HepG2 (cell line): ENCODE measurements around the gene WDR5B. TPM values are rescaled to one million over a fixed set of nuclear protein-coding genes. Genes with fewer than 3 reads are reported as not detected.

ENCODE experiments used
- ATF6 ChIP-seq: sonication (generic); formaldehyde crosslinking; conservative IDR thresholded peaks from 2 replicates; pipeline ENCODE4 v1.4.0; 2020; ENCODE audit warnings: missing genetic modification reagents
- HNF4G ChIP-seq, 2 experiments: sonication (generic) in 1 of 2; formaldehyde crosslinking in 1 of 2; IDR thresholded peaks; 2 replicates each; pipeline versions ENCODE4 v1.4.0 to v1.6.1; 2011 to 2020; ENCODE audit warnings: borderline replicate concordance in 2 of 2, low read depth in 2 of 2, mild to moderate bottlenecking in 2 of 2, low read length in 1 of 2, missing genetic modification reagents in 1 of 2, moderate library complexity in 1 of 2
- IKZF5 ChIP-seq: IDR thresholded peaks from 2 replicates; pipeline ENCODE4 v1.6.1; 2018; ENCODE audit warnings: missing genetic modification reagents, mild to moderate bottlenecking, missing compliant biosample characterization
- JUNB ChIP-seq: sonication (generic); formaldehyde crosslinking; IDR thresholded peaks from 2 replicates; pipeline ENCODE4 v1.8.0; 2022; ENCODE audit warnings: missing genetic modification reagents, mild to moderate bottlenecking, borderline replicate concordance
- MNT ChIP-seq: fragments of 450-650 bp; IDR thresholded peaks from 2 replicates; pipeline ENCODE4 v1.6.1; 2016
- MTERF4 ChIP-seq: sonication (generic); formaldehyde crosslinking; IDR thresholded peaks from 2 replicates; pipeline ENCODE4 v1.8.0; 2023; ENCODE audit warnings: mild to moderate bottlenecking, missing genetic modification reagents
- NFIC ChIP-seq: IDR thresholded peaks from 2 replicates; pipeline ENCODE4 v1.6.1; 2012; ENCODE audit warnings: mild to moderate bottlenecking, low read length, inconsistent platforms
- PITX1 ChIP-seq: sonication (generic); formaldehyde crosslinking; IDR thresholded peaks from 2 replicates; pipeline ENCODE4 v1.5.1; 2020; ENCODE audit warnings: mild to moderate bottlenecking, missing genetic modification reagents
- SALL2 ChIP-seq: sonication (generic); formaldehyde crosslinking; IDR thresholded peaks from 2 replicates; pipeline ENCODE4 v1.8.1; 2023; ENCODE audit warnings: mild to moderate bottlenecking, missing genetic modification reagents, inconsistent platforms
- SUZ12 ChIP-seq: fragments of 150-350 bp; IDR thresholded peaks from 2 replicates; pipeline ENCODE4 v1.6.1; 2014; ENCODE audit warnings: low read depth, low read length
- ZBTB26 ChIP-seq: IDR thresholded peaks from 2 replicates; pipeline ENCODE4 v1.6.1; 2016; ENCODE audit warnings: missing compliant biosample characterization, missing genetic modification reagents, borderline replicate concordance
- ZFP37 ChIP-seq: sonication (generic); formaldehyde crosslinking; IDR thresholded peaks from 2 replicates; pipeline ENCODE4 v1.4.0; 2020; ENCODE audit warnings: missing genetic modification reagents, borderline replicate concordance
- ZNF12 ChIP-seq: sonication (generic); formaldehyde crosslinking; IDR thresholded peaks from 2 replicates; pipeline ENCODE4 v1.5.0; 2020; ENCODE audit warnings: missing genetic modification reagents
- ZNF441 ChIP-seq: sonication (generic); formaldehyde crosslinking; IDR thresholded peaks from 2 replicates; pipeline ENCODE4 v1.7.0; 2021; ENCODE audit warnings: missing genetic modification reagents, borderline replicate concordance
- ZNF563 ChIP-seq: sonication (generic); formaldehyde crosslinking; IDR thresholded peaks from 2 replicates; pipeline ENCODE4 v1.8.0; 2022; ENCODE audit warnings: mild to moderate bottlenecking, moderate library complexity, missing genetic modification reagents
- ZNF576 ChIP-seq: sonication (generic); formaldehyde crosslinking; IDR thresholded peaks from 2 replicates; pipeline ENCODE4 v1.4.0; 2020; ENCODE audit warnings: mild to moderate bottlenecking, missing genetic modification reagents
- ZNF652 ChIP-seq: IDR thresholded peaks from 2 replicates; pipeline ENCODE4 v1.6.1; 2016; ENCODE audit warnings: low read depth, borderline replicate concordance
- ZNF740 ChIP-seq: sonication (generic); formaldehyde crosslinking; IDR thresholded peaks from 2 replicates; pipeline ENCODE4 v1.4.0; 2020; ENCODE audit warnings: missing genetic modification reagents
- ZNF839 ChIP-seq: sonication (generic); formaldehyde crosslinking; IDR thresholded peaks from 2 replicates; pipeline ENCODE4 v1.4.0; 2020; ENCODE audit warnings: missing genetic modification reagents, mild to moderate bottlenecking, borderline replicate concordance
- ZSCAN30 ChIP-seq: sonication (generic); formaldehyde crosslinking; IDR thresholded peaks from 2 replicates; pipeline ENCODE4 v1.5.0; 2020; ENCODE audit warnings: mild to moderate bottlenecking, missing genetic modification reagents
- polyA plus RNA-seq, 8 experiments: library from polyadenylated mRNA; depleted of rRNA in 3 of 8; stranded (reverse) in 7 of 8; unstranded in 1 of 8; fragments of >200 nt; fragmentation: Illumina TruSeq in 4 of 8; extraction: Trizol in 4 of 8; gene quantifications; 2 replicates each; pipeline versions ENCODE4 v1.2.1 to v1.2.3, GENCODE V29; 2011 to 2016; ENCODE audit warnings: low read depth in 4 of 8, missing spikeins in 1 of 8, mixed read lengths in 1 of 8; ENCODE audit not compliant: insufficient read depth in 1 of 8
- total RNA-seq, 5 experiments: library from RNA; depleted of rRNA; stranded (reverse); fragments of >200 nt; fragmentation: Illumina TruSeq; extraction: Trizol; gene quantifications; 2 replicates each; pipeline ENCODE4 v1.2.3, GENCODE V29; 2016; ENCODE audit warnings: low read depth in 1 of 5

The WDR5B gene
- total and polyA plus RNA-seq, 2 of the 13 experiments (the other 11 are each of a cell fraction or from before 2014, with no cell fraction given), result 2.5 to 3.6 TPM

- TF ChIP-seq PITX1 (CRISPR knock-in tag) (peak; percentile 24; the same call in 1 of the 2 replicates), SALL2 (CRISPR knock-in tag) (no peak; the same call in none of the 2 replicates), ZNF839 (no peak), ZBTB26 (no peak), ZNF740 (CRISPR knock-in tag) (peak; percentile 26; the same call in 1 of the 2 replicates), ZNF563 (CRISPR knock-in tag) (no peak), MNT (peak; percentile 79), HNF4G (IDR thresholded peaks at IDR 0.05; ENCODE audit: borderline replicate concordance, low read depth, low read length) (no peak), HNF4G (CRISPR knock-in tag; IDR thresholded peaks at IDR 0.05; ENCODE audit: borderline replicate concordance, low read depth) (no peak), ZSCAN30 (no peak), SUZ12 (no peak), NFIC (peak; percentile 35; the same call in 1 of the 2 replicates), IKZF5 (peak; percentile 77), JUNB (no peak), ZNF441 (CRISPR knock-in tag) (no peak), ATF6 (CRISPR knock-in tag) (peak; percentile 85), ZFP37 (CRISPR knock-in tag) (0 out of 2 replicates have a peak, but pooled peaks have one; percentile 51), ZNF652 (CRISPR knock-in tag) (no peak), ZNF12 (CRISPR knock-in tag) (no peak), ZNF576 (CRISPR knock-in tag) (0 out of 2 replicates have a peak, but pooled peaks have one; percentile 59), MTERF4 (CRISPR knock-in tag) (peak; percentile 66)
These were observed at the start of gene WDR5B (continued) for GRCh38 chr3:122415762-122416654.
